Measurements from ENCODE around the gene CCHCR1.

CCHCR1 gene

DNA sequence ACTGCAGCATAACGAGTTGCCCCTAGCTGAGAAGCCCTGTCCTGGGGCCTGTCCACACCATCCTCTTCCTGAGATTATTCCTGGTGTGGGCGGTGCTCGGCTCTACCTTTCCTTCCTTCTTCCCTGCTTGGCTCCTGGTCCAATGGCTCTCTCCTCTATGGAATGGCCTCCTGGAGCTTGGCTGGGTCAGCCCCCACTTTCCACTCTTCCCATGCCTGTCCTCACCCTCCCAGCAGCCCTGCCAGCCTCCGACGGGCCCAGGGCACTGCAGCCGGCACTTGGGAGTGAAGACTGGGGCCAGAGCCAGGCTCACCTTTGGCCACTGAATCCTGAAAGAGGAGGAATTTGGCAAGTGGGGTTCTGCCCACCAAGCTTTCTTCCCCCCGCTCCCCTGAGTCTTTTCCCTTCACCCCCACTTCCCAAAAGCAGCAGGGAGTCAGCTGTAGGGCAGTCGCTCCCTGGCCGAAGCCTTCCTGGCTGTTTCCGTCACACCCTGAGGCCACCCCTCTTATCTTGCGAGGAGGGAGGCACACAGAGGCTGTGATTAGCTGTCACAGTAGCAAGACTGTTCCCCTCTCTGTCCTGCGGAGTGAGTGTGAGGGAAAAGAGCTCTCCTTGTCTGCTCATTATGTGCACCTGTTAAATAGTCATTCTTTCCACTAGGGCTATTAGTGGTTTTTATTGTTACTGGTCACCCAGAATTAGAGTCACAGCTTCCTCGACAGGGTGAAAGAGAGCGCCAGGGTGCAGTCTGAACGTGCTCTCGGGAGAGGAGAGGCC is 31.0 kb downstream of the CCHCR1 start:
- no peak for DNase-seq

DNA sequence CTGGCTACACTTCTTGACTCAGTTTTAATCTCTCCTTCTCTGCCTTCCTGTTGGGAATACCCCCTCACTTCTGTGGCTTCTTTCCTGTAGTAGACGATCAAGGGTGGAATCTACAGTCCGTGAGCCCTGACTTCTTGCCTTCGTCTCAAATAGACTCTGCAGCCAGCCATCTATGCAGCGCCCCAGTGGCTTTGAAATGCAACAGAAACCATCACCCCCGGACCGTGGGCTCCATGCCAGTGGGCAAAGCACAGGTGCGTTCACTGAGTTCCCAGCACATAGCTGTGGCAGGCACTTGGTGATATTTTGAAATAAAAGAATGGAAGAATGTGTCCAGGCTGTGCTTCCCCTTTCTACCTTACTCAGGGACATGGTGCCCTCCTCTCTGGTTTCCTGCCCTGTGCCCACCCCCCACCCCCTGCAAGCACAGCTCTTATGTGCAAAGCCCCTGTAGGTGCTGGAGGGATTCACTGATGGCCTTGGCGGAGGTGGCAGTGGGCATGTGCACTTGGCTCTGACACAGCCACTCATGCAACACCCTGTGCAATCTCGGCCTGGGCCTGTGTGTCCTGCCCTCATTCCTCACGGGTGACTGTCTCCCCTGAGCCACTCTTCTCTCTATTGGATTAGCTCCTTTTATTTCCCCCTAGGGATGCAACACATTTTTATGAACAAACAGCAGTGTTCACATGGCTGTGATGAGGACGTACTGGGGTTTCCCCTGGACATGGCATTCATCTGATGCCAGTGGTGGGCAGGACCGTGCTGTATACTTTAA is 31.8 kb downstream of the CCHCR1 start:
- DNase-seq = no peak

DNA sequence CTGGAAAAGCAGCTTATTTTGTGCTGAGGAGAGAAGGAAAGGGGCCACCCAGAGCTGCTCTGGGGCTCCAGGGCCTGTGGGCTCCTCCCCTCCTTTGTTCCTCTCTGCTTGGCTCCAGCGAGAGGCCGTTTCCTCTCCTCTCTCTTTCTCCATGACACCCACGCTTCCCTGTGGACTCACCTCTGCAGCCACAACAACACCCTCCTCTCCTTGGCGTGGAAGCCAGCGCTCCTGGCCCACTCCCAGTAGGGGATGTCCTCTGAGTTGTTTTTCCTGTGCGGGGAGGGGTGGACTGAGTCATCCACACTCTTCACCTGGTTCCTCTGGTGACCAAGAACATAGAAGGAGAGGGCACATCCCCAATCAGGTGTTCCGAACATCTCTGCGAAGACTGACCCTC is 32.4 kb downstream of the CCHCR1 start:
- DNase-seq = no peak

DNA sequence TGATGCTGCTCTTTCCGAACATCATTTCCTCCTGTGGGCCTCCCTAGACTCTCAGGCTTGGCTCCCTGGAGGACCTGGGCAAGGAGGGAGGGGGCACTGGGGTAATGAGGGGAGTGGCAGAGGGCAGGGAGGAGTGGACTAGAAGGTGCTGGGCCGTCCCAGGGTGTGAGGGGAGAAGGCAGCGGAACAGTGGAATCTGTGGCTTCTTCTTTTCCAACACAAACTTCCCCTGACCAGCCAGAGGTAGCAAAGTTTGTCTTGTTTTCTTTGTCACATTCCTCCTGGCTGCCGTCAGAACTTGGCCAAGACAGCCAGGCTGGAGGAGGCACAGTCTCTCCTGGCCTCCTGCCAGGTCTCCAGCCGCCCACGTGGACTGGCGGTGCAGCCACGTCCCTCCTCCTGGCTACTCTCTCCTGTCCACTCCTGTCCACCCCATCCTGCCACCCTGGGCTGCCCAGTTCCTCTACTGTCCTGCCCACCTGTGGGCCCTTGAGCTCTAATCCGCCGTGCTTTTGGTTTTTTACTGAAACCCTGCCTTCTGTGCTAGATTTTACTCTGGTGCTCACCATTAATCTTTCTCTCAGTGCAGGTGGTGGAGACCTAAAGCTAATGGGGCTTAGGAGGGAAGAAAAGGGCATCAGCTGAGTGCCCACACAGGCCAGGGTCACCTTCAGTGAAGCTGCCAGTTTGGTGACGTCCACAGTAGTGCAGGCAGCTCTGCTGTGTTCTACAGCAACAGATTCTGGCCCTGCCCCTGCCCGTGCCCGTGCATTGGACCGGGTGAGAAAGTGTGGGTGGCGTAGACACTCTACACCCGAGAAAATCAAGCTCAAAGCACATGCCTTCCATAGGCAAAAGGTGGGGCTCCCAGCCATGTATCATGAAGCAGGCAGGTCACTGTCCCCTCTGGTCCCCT is 34.6 kb downstream of the CCHCR1 start:
- no peak for DNase-seq

DNA sequence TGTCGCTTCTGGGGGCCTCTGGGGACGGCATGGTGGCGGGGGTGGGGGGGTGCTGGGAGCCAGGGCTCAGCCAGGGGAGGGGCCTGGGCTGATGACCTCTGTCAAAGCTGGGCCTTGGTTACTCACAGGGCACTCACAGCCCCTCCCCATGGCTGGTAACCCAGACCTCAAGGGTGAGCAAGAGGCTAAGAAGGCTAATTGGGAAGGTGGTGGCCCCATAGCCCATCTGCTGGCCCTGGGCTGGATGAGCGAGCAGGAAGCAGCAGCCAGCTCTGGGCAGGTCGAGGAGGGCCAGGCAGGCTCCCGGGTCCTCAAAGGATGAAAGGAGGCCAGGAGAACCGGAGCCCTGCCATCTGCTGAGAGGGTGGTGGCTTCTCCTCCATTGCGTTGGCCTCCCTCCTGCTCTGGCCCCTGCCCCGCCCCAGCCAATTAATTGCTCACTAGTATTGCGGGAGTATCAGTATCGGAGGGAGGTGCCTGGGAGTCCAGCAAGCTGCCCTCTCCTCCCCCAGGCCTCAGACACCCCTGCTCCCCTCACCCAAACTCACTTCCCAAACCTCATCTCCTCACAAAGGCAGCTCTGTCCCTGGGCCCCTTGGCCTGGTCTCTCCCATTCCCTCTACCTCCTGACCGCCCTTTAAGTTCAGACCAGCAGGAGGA is 36.3 kb downstream of the CCHCR1 start:
- no peak for DNase-seq

DNA sequence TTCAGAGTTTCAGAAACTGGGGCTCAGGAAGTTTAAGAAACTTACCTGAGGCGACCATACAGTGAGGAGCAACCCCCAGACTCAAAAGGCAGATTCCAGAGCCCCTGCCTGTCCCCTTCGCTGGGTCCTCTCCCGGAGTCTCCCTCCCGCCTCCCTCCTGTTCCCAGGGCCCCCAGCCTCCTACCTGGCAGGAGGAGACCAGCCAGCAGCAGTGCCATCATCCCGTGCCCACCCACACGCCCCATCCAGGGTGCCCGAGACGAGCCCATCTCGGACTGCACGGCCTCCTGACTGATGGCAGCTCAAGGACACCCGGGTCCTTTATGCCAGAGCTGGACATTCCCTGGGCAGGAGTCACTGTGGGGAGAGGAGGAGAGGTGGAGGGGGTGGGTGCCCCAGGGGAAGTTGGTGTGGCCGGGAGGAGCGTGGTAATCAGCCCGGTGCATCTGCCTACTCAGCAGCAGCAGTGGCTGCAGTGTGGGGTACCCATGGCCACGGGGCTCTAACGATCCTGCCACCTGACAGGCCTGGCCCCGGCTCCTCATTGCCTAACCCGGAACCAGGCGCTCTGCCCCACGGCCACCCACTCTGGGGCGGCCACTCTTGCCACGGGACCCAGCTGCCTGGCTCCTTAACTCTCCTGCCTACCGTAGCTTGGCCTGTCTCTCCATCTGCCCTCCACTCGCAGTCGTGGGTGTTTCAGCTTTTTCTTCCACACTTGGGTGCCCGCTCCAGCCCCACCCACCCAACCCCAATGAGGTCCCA is 37.3 kb downstream of the CCHCR1 start, which contains the start of gene CDSN:
Gene CDSN (minus strand): TSS at position 296 of the 765 bp plus-strand sequence. CDS start 27 bp downstream, at position 269.
- no peak for DNase-seq

DNA sequence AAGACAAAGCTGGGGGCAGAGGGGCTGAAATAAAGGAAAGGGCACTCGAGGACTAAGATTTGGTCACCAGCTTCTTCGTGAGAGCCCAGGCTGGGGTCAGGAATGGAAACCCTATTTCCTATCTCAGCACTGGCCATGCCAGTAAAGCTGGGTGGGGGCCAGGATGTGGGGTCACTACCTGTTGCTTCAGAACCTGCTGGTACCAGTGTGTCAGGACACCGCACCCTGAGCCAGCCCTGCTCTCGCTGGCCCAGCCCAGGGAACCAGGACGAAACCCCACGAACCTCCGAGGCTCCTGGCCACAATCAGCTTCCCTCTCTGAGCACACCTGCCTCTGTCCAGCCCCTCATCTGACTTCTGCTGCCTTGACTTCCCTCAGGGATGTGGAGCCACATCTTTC is 39.4 kb downstream of the CCHCR1 start:
- no peak for DNase-seq

DNA sequence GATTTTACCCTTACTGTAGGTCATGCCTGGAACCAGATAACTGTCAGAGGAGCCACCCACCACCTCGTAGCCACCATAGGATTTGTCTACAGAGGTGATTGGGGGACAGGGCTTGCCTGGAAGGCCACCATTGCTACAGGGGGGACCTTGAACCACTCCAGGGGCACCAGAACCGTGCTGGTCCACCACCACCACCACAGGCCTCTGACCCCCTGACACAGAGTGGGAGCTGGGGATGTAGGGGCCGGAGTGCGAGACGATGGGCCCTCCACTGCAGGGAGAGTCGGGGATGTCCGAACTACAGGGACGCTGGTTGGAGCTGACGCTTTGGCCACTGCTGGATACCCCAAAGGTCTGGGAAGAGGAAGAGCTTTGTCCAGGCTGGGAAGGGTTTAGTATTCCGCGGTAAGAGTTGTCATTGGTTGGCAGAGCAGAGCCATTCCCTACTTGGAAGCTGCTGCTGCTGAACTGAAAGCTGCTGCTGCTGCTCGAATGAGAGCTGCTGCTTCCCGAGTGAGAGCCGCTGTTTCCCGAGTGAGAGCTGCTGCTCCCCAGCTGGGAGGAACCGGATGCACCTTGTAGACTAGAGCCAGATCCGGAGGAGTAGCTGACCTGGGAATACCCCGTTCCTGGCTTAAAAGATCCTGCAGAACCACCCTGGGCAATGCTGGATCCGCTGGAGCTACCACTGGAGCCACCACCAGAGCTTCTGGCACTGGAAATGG is 40.8 kb downstream of the CCHCR1 start:
- no peak for DNase-seq

DNA sequence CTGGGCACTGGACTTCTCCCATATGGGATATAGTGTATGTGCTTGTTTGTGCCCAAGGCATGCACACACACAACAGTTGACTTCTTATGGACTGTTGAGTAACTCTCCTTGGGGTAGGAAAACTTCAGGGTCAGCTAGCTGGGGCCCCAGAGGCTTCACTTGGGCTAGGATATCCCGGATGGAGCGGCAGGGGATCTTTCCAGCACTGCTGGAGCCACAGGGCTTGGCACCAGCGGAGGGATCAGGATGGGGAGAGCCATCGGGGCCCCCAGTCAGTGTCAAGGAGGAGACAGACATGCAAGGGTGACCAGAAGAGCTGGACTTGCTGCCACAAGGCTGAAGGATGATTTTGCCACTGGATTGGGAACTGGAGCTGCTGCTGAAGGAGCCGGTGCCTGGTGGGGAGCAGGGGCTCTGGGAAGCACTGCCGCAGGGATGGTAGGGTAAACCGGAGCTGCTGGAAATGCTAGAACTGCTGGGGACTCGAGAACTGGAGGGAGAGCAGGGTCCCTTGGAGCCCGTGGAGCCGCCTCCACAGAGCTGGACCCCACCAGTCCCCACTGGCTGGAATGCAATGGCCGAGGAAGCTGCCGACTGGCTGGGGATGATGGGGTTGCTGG is 41.6 kb downstream of the CCHCR1 start:
- DNase-seq = no peak

DNA sequence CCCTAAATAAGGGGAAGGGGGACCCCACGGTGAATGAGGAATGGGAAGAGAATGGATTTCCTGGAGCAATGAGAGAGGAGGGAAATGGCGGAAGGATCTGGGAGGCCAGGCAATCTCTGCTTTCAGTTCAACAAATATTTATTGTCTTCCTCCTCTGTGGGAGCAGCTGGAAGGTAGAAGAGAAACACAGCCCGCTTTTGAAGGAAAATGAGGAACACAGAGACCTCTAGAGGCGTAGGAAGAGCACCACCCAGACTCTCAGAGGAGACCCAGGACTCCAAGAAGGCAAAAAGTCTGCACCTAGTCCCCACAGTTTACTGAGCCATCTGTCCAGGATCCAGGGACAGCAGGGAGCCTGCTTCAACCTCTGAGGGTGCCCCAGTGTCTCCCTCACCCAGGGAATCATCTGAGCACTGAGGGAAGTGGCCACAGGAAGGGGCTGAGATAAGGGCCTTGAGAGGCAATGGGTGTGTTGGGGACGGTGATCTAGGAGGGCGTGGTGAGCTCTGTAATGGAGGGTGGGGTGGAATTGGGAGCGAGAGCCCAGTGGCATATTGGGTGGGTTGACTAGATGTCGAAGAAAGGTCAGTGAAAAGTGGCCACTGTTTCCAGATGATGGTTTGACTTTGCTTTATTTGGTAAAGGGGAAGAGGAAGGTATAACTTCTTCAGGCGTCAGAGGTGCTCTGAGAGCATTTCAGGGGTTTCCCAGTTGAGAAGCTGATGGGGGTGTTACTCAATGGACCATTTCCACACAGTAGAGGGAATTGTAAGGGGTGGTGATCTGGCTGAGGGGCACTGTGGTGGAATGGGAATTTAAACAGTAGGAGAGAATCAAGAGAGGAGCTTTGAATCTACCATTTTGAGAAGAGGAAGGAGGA is 42.4 kb downstream of the CCHCR1 start:
- no peak for DNase-seq

DNA sequence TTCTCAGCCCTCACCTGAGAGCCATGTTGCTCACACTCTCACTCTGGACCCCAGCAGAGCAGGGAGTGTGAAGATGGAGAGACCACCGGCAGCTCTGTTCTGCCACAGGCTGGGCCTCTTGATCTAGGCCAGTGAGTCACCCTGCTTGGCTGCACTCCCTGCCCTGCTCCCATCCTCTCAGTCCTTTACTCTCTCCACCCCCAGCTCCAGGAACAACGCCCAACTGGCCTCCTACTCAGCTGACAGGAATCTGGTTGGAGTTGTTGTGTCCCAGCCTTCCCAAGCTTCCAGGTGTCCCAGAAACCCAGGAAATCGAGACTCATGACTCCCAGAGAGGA is 43.1 kb downstream of the CCHCR1 start, which contains the start of gene PSORS1C1:
Gene PSORS1C1 (plus strand): TSS at position 260 of the 338 bp plus-strand sequence. CDS start 14,833 bp downstream, outside the sequence.
- no peak for DNase-seq

DNA sequence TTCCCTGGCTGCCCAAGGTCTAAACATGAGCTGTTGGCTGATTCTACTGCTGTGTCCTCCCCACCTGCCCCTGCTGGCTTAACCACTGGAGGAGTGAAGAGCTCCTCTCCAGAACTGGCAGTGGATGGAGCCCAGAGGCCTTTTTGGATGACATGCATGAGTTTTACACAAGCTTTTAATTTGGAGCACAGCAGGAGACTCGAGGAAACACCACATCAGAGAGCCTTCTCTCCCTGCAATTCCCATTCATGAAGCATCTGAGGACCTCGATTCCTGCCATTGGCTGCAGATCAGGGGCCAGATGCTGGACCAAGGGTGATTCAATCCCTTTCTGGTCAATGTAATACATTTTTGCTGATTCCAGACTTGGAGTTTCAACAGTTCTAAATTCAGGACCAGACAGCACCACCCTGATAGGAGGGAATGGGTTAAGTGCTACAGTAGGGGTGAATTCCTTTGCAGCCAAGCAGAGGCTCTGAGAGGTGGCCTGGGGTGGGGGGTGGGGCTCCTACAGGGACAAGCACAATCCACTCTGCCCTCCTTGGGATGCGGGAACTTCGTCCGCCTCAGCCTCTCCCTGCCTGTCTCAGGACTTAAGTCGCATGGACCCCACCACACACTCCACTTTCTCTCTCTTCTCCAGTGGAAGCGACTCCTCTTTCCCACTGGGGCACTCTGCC is 43.6 kb downstream of the CCHCR1 start:
- no peak for DNase-seq

DNA sequence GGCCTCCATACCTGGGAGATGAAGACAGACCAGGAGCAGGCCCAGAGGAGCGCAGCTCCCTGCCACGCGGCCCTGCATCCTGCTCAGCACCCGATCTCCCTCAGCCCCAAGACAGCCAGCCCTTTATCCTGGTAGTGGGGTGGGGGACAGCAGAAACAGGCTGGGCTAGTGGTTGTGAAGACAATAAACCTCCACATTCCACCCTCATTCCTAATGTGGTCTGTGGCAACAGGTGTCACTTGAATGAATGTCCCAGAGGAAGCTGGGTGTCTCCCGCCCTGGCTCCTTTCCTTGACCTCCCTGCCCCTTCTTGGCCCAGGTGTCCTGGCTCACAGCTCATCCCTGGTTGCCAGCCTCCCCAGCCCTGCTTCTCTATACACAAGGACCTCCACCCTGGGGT is 45.1 kb downstream of the CCHCR1 start, which contains the start of gene C6orf15:
Gene C6orf15 (minus strand): TSS at position 98 of the 400 bp plus-strand sequence. CDS start 20 bp downstream, at position 78.
- no peak for DNase-seq

DNA sequence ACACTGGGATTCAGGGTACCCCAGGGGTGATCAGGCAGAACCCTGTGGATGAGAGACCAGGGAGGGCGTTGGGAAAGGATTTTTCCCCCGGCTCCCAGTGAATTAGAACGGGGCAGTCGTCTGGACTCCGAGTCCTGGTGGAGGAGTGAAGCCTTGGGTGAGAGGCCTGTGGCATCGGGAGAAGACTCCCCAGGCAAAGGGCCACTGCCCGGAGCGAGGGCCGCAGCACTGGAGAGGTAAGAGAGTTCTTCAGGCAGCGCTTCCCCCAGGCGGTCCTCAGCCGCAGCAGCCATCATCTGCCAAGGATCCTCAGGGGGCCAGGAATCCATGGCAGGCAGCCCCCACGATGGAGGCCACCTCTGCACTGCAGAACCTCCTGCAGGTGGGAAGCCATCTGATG is 45.9 kb downstream of the CCHCR1 start:
- no peak for DNase-seq

DNA sequence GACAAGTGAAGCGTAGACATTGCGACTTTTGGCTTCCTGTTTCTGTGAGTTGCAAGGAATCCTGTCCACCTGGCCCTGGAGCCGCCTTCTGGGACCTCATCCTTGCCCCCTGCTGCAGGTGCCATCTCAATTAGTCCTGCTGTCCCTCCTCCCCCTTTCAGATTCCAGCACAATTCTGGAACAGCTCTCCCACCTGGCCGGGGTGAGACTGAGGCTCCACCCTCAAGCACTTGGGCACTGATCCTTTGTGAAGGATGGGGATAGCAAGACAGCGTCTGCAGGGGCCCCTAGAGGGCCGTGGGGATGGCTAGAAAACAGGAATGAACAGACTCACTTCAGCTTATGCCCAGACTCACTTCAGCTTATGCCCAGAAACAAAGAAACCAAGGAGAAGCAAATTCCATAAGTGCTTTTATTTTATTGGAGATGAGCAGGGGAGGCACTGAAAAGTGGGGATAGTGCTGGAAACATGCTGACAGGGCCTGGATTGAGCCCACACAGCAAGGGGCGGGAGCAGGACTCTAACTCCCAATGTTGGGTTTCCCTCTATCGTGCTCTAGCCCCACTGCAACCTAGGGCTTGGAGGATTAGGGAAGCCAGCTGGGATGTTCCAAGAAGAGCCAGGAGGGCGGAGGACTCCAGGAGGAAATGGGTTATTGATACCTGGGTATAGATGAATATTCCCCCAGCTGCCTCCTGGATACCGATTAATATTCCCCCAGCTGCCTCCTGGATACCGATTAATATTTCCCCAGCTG is 46.6 kb downstream of the CCHCR1 start:
- DNase-seq = no peak

DNA sequence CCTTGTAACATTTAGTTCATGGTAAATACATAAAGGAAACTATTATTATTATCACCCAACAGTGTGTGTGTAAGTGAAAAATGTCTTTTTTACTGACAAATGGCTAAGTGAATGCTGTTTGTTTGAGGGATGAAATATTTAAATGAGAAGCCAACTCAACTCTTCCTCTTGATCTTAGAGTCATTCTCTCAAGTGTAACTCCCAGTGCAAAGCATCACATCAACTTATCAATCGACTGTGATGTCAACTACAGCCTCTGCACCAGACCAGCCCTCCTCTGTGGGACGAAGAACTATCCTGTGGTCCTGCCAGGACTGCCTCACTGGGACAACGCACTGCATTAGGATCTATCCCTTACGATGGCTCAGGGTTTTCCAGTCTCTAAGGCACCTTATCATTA is 50.5 kb downstream of the CCHCR1 start:
- no peak for DNase-seq

DNA sequence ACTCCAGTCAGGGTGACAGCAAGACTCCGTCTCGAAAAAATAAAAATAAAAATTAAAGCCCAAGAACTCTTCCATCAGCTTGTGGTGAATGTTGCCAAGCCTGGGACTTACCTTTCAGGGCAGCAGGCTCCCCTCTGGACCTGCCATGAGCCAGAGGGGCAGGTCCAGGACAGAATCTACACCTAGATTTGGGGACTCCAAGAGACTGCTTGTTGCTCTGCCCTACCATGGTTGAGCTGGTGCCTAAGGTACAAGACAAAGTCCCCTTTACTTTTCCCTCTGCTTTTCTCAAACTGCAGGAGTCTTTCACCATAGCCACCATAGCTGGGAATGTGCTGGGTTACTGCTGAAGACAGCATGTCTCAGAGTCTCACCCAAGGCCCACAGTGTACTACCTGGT is 54.5 kb downstream of the CCHCR1 start:
- DNase-seq = no peak

DNA sequence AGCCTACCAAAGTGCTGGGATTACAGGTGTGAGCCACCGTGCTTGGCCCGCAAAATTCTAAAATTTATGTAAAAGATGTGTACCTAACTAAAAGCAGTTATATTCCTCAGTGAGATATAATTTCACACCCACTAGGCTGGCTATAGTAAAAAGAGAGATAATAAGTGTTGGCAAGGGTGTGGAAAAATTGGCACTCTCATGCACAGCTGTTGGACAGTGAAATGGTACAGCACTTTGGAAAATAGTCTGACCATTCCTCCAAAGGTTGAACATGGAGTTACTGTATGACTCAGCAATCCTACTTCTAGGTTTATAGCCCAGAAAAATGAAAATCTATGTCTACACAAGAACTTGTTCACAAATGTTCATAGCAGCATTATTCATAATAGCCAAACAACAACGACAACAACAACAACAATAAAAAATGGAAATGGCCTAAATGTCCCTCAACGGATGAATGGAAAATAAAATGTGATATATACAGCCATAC is 59.1 kb downstream of the CCHCR1 start:
- no peak for DNase-seq

Measured in NCI-H187 treated with DMSO at 0.1 percent for 48 hours (cell line).